Hepatocyte (in vitro differentiated cells): ENCODE results near the gene DAB2. TPM values are rescaled to one million over a fixed set of nuclear protein-coding genes. Genes with fewer than 3 reads are reported as not detected.

Source experiments
- DNase-seq: peaks from one replicate; pipeline ENCODE4 v3.0.0-alpha.2; 2016; ENCODE audit warnings: low spot score
- H2AFZ ChIP-seq: fragments of 200-600 bp; sonication (generic); 2 replicates; pipeline ENCODE4 v1.6.0; 2016; ENCODE audit warnings: antibody characterized with exemption, mild to moderate bottlenecking
- H3K27ac ChIP-seq: fragments of 200-600 bp; sonication (generic); 2 replicates; pipeline ENCODE4 v1.5.1; 2016; ENCODE audit warnings: mild to moderate bottlenecking
- H3K27me3 ChIP-seq: fragments of 200-600 bp; sonication (generic); 2 replicates; pipeline ENCODE4 v1.6.1; 2016
- H3K36me3 ChIP-seq: fragments of 200-600 bp; sonication (generic); replicated peaks from 2 replicates; pipeline ENCODE4 v1.5.1; 2016; ENCODE audit warnings: low read depth; ENCODE audit not compliant: insufficient read depth
- H3K4me1 ChIP-seq: fragments of 200-600 bp; sonication (generic); 2 replicates; pipeline ENCODE4 v1.5.1; 2016; ENCODE audit warnings: mild to moderate bottlenecking, moderate library complexity; ENCODE audit not compliant: insufficient read depth
- H3K4me2 ChIP-seq: fragments of 200-600 bp; sonication (generic); 2 replicates; pipeline ENCODE4 v1.6.0; 2016
- H3K4me3 ChIP-seq: fragments of 200-600 bp; sonication (generic); 2 replicates; pipeline ENCODE4 v1.5.1; 2016; ENCODE audit warnings: mild to moderate bottlenecking
- H3K79me2 ChIP-seq: fragments of 200-600 bp; sonication (generic); 2 replicates; pipeline ENCODE4 v1.6.0; 2017; ENCODE audit warnings: mild to moderate bottlenecking
- H3K9me2 ChIP-seq: fragments of 200-600 bp; sonication (generic); replicated peaks from 2 replicates; pipeline ENCODE4 v1.6.0; 2017; ENCODE audit warnings: mild to moderate bottlenecking; ENCODE audit not compliant: insufficient read depth
- H3K9me3 ChIP-seq: fragments of 200-600 bp; sonication (generic); 2 replicates; pipeline ENCODE4 v1.5.1; 2016; ENCODE audit warnings: low read depth, mild to moderate bottlenecking
- H4K20me1 ChIP-seq: fragments of 200-600 bp; sonication (generic); 2 replicates; pipeline ENCODE4 v1.6.0; 2016; ENCODE audit warnings: mild to moderate bottlenecking; ENCODE audit not compliant: insufficient read depth, poor library complexity, severe bottlenecking
- CTCF ChIP-seq: fragments of 200-600 bp; sonication (generic); IDR thresholded peaks from 2 replicates; pipeline ENCODE4 v1.5.1; 2016; ENCODE audit warnings: antibody characterized with exemption, mild to moderate bottlenecking; ENCODE audit not compliant: poor library complexity
- EZH2 ChIP-seq: fragments of 200-600 bp; sonication (generic); IDR thresholded peaks from 2 replicates; pipeline ENCODE4 v1.6.1; 2016; ENCODE audit warnings: antibody characterized with exemption, mild to moderate bottlenecking, borderline replicate concordance
- EZH2phosphoT487 ChIP-seq: fragments of 200-600 bp; sonication (generic); IDR thresholded peaks from one replicate; pipeline ENCODE4 v1.6.1; 2018; ENCODE audit warnings: antibody characterized with exemption, mild to moderate bottlenecking, low read depth, moderate library complexity; ENCODE audit not compliant: unreplicated experiment, severe bottlenecking
- WGBS: methylation state at CpG from one replicate; pipeline ENCODE4 v1.1.6; 2016; ENCODE audit warnings: low lambda C conversion rate; ENCODE audit errors: missing lambda C conversion rate; 5-methylcytosine and 5-hydroxymethylcytosine counted together
- polyA plus RNA-seq: library from polyadenylated mRNA; unstranded; fragments of >200 nt; fragmentation: Nextera tagmentation; extraction: Ambion mirVana; gene quantifications from 2 replicates; pipeline ENCODE4 v1.2.1, GENCODE V29; 2016
- total RNA-seq: library from RNA; depleted of rRNA; stranded (reverse); fragments of >200 nt; gene quantifications from 2 replicates; pipeline ENCODE4 v1.2.3, GENCODE V29; 2014

Gene DAB2
- total and polyA plus RNA-seq, 2 experiments from 2014 or later: 98.9 to 130 TPM

- no peak overlapping the region for H2AFZ ChIP-seq
- TF ChIP-seq CTCF: no peak
- TF ChIP-seq EZH2phosphoT487: no peak
- TF ChIP-seq EZH2: no peak
- H4K20me1 ChIP-seq: no peaks in the 10 kb centered on the region
- H3K4me1 ChIP-seq: peaks cover 8% of the 10 kb centered on the region
- H3K9me3 ChIP-seq: no peaks in the 10 kb centered on the region
- DNase-seq: no peak
- H3K4me3 ChIP-seq: no peak overlapping the region
- no peaks in the 10 kb centered on the region for H3K9me2 ChIP-seq
- no peak overlapping the region for H3K4me2 ChIP-seq
- H3K27ac ChIP-seq: no peak overlapping the region
- H3K36me3 ChIP-seq: peaks cover 4% of the 10 kb centered on the region
- WGBS: 89% methylated on average over 5 of the region's 5 CpGs
- H3K79me2 ChIP-seq: no peaks in the 10 kb centered on the region
- no peaks in the 10 kb centered on the region for H3K27me3 ChIP-seq
Observed at GRCh38 chr5:39369123-39369815, 55.5 kb downstream of the DAB2 start.

- no peak for TF ChIP-seq CTCF
- no peak for TF ChIP-seq EZH2
- no peak for TF ChIP-seq EZH2phosphoT487
- DNase-seq: no peak
- Histone ChIP-seq H3K4me1 (peaks cover 8% of the 10 kb centered on the region), H3K9me2 (no peaks in the 10 kb centered on the region), H3K4me3 (no peak overlapping the region), H3K4me2 (no peak overlapping the region), H3K9me3 (no peaks in the 10 kb centered on the region), H3K79me2 (no peaks in the 10 kb centered on the region), H3K27me3 (no peaks in the 10 kb centered on the region), H3K36me3 (peaks cover 4% of the 10 kb centered on the region), H3K27ac (no peak overlapping the region), H2AFZ (no peak overlapping the region), H4K20me1 (no peaks in the 10 kb centered on the region)
- 88% methylated on average over 4 of the region's 4 CpGs for WGBS
Observed at GRCh38 chr5:39368116-39368515, 56.7 kb downstream of the DAB2 start.

GRCh38 chr5:39367711-39368110, 57.1 kb downstream of the DAB2 start:
- Histone ChIP-seq H3K27me3 (no peaks in the 10 kb centered on the region), H3K27ac (no peak overlapping the region), H3K79me2 (no peaks in the 10 kb centered on the region), H3K36me3 (peaks cover 4% of the 10 kb centered on the region), H3K4me2 (no peak overlapping the region), H4K20me1 (no peaks in the 10 kb centered on the region), H3K9me3 (no peaks in the 10 kb centered on the region), H3K4me1 (peaks cover 8% of the 10 kb centered on the region), H2AFZ (no peak overlapping the region), H3K4me3 (no peak overlapping the region), H3K9me2 (no peaks in the 10 kb centered on the region)
- 88% methylated on average over 3 of the region's 3 CpGs for WGBS
- TF ChIP-seq CTCF (no peak), EZH2 (no peak), EZH2phosphoT487 (no peak)
- DNase-seq: no peak

- Histone ChIP-seq H3K79me2 (no peaks in the 10 kb centered on the region), H3K9me3 (no peaks in the 10 kb centered on the region), H4K20me1 (no peaks in the 10 kb centered on the region), H3K36me3 (no peaks in the 10 kb centered on the region), H3K27me3 (no peaks in the 10 kb centered on the region), H3K4me1 (no peaks in the 10 kb centered on the region), H2AFZ (no peak within 1 kb of the TSS), H3K4me2 (no peak within 1 kb of the TSS), H3K4me3 (no peak within 1 kb of the TSS), H3K9me2 (no peaks in the 10 kb centered on the region), H3K27ac (no peak within 1 kb of the TSS)
- DNase-seq: no peak
- TF ChIP-seq CTCF: no peak
- TF ChIP-seq EZH2: no peak
- TF ChIP-seq EZH2phosphoT487: no peak
- 67% methylated on average over 6 of the region's 6 CpGs for WGBS
Observed at GRCh38 chr5:39364367-39364766, 60.4 kb downstream of the DAB2 start, which contains the start of gene C9. TSS of gene C9 (minus strand) at chr5:39364495. CDS start at chr5:39364464, 31 bp downstream.
